Left colon (tissue), 2 donors: Measurements from ENCODE around the gene PELI3. TPM values are rescaled to one million over a fixed set of nuclear protein-coding genes. Genes with fewer than 3 reads are reported as not detected.
A peak's percentile ranks its signal among the peaks of the same experiment; 100 is the strongest.

Experiments used
- ATAC-seq: fragments of 200-7000 bp; cut with Tn5 transposase; one replicate; pipeline ENCODE4 v1.9.1; 2020; ENCODE audit warnings: mild to moderate bottlenecking, moderate library complexity
- DNase-seq, 2 donors: peaks; one replicate each; pipeline ENCODE4 v3.0.0-alpha.2; 2020
- intact Hi-C, 2 donors: fragments of 100-400 bp; cut with DNase I in 1 of 2; cut with micrococcal nuclease in 1 of 2; formaldehyde crosslinking; loops; one replicate each; pipeline versions ENCODE4 v1.11.2 to v1.14.0; 2022; cut with DNase I, micrococcal nuclease
- total RNA-seq, 2 donors: library from RNA; stranded (reverse); fragmentation: NEBNext Ultra II Directional; extraction: Animal tissue kit (Norgen Biotek cat#: 25700); gene quantifications; one replicate each; pipeline ENCODE4 v1.2.1, GENCODE V29; 2021
- donor health status: DM: no; HTN: no; CAD: no.
- donor health status: DM: yes; HTN: yes; CAD: no.

PELI3 gene
- total RNA-seq, 2 donors from 2014 or later: 4.7 to 5.2 TPM

- ATAC-seq (no peak), DNase-seq (no peak)
- intact Hi-C loops: no loop called here
Measured at GRCh38 chr11:66491315-66491935, 24.7 kb downstream of the PELI3 start.

DNA sequence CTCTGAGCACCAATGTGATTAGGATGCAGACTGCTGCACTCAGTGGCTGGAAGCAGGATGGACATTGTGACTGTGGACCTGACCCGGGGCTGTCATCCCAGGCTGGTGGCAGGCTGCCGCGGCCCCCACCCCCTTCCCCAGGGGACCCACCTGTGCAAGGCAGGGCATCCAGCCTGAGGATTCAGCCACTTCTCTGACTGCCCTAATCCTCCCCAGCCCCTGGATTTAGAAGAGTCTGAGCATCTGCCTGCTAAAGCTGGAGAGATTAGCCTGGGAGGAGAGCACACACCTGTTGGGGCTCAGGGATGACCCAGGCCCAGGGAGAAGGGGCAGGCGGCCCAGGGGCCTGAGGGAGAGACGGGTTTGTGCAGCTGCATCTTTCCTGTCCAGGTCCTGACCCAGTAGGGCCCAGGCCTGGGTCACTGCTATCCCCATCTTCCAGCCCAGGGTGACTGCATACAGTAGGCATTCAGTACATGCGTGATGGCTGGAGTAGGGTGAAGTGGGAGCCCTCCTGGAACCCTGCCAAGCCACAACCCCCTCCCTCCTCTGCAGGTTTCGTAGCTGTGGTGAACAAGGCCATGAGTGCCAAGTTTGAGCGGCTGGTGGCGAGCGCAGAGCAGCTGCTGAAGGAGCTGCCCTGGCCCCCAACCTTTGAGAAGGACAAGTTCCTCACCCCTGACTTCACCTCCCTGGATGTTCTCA, 25.6 kb downstream of the PELI3 start:
- intact Hi-C loops: no loop called here
- DNase-seq (no peak), ATAC-seq (no peak)

DNA sequence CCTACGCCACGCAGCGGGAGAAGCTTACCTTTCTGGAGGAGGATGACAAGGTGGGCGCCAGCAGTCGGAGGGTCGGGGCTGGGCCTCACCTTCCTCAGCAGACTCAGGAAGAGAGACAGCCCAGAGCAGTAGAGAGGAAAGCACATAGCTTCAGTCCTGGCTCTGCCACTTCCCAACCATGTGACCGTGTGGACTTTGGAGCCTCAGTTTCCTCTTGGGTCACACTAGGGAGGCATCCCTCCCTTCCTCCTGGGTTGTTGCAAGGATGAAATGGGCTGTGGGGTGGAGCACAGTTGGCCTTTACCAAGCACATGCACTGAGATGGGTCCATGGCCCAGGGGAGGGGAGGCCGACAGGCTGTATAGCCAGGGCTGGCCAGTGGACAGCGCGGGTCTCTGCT, 26.4 kb downstream of the PELI3 start:
- ATAC-seq (peak; percentile 77), DNase-seq (no peak)
- intact Hi-C loops: no loop called here

GRCh38 chr11:66494458-66494857, 27.8 kb downstream of the PELI3 start:
- DNase-seq: no peak

GRCh38 chr11:66494935-66495334, 28.2 kb downstream of the PELI3 start:
- ATAC-seq: no peak
- intact Hi-C loops: no loop called here
- no peak for DNase-seq

More at GRCh38 chr11:66494458-66494857, 27.8 kb downstream of the PELI3 start:
- intact Hi-C loops: no loop called here
- no peak for ATAC-seq

DNA sequence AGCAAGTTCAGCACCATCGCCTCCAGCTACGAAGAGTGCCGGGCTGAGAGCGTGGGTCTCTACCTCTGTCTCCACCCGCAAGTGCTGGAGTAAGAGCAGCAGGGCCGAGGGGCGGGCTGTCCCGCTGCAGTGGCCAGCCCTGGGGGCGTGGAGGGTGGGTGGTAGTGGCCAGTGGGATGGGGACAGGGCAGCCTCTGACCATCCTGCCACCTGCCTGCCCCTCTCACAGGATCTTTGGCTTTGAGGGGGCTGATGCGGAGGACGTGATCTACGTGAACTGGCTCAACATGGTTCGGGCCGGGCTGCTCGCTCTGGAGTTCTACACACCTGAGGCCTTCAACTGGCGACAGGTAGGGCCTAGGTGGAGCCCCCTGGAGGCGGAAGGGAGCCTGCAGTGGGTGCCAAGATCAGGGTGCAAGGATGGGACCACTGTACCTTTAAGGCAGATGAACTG, 28.7 kb downstream of the PELI3 start:
- DNase-seq (no peak), ATAC-seq (no peak)
- intact Hi-C loops: no loop called here

DNA sequence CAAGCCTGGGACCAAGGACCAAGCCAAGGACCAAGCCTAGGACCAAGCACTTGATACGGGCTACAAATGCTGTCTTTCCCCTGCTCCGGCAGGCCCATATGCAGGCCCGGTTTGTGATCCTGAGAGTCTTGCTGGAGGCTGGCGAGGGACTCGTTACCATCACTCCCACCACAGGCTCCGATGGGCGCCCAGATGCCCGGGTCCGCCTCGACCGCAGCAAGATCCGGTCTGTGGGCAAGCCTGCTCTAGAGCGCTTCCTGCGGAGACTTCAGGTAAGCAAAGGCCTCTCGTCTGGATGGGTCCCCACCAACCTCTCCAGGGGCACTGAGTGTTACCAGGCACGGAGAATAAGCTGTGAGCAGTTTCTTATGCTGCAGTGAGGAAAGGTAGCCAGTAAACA, 30.5 kb downstream of the PELI3 start:
- no peak for ATAC-seq
- intact Hi-C loops: no loop called here
- no peak for DNase-seq

DNA sequence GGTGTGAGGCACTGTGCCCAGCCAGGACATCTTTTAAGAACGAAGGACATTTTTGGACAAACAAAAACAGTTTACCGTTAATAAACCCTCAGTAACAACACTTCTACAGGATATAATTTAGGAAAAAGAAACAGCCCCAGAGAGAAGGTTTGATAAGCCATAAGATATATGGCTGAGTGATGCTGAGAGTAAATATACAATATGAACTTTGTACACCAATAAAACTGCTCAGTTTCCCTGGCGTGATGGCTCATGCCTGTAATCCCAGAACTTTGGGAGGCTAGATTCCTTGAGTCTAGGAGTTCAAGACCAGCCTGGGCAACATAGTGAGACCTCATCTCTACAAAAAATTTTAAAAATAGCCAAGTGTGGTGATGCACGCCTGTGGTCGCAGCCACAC, 31.8 kb downstream of the PELI3 start:
- DNase-seq (no peak), ATAC-seq (peak; percentile 94)
- intact Hi-C loops: no loop called here

DNA sequence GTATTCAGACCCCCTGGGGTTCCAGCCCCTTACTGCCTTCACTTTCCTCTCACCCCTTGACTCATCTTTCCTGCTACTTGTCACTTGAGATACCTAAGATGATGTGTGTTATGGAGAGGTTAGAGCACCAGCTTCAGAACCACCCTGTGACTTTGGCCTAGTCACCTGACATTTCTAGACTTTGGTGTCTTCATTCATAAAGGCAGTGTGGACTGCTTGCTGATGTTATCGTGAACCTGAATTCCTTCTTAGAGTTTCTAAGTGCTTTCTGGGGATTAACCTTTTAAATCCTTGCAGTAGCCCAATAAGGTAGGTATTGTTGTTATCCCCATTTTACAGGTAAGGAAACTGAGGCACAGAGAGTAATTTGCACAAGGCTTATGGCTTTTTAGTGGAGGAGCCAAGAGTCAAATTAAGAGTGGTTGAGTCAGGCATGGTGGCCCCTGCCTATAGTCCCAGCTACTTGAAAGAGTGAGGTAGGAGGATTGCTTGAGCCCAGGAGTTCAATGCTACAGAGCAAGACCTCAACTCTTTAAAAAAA, 38.6 kb downstream of the PELI3 start:
- ATAC-seq (no peak), DNase-seq (no peak)

GRCh38 chr11:66509131-66509561, 42.4 kb downstream of the PELI3 start:
- intact Hi-C loops: no loop called here
- no peak for ATAC-seq
- DNase-seq: no peak

More for the DNA sequence above, 38.6 kb downstream of the PELI3 start:
- intact Hi-C loops: no loop called here

GRCh38 chr11:66510271-66510989, 43.7 kb downstream of the PELI3 start, which contains the start of gene BBS1:
Gene BBS1, plus strand, starts transcription at chr11:66510635. Its CDS starts 25 bp downstream, at chr11:66510660.
- intact Hi-C loops: no loop called here
- ATAC-seq (peak; percentile 100), DNase-seq (peak; percentile 79 to 94)

DNA sequence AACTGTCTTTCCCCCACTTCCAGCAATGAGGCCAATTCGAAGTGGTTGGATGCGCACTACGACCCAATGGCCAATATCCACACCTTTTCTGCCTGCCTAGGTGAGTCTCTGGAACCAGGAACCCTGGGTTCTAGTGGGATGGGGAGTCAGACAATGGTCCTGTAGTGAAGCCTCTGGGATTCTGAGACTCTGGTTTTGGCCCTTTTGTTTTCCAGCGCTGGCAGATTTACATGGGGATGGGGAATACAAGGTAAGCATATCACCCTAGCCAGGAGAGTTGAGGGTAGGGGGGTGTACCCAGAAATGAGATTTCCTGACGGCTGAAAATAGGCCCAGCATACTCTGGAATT, 44.3 kb downstream of the PELI3 start:
- intact Hi-C loops: no loop called here
- peak; percentile 44 for ATAC-seq
- no peak for DNase-seq

GRCh38 chr11:66523611-66524010, 56.9 kb downstream of the PELI3 start:
- no peak for DNase-seq
- intact Hi-C loops: no loop called here
- no peak for ATAC-seq

DNA sequence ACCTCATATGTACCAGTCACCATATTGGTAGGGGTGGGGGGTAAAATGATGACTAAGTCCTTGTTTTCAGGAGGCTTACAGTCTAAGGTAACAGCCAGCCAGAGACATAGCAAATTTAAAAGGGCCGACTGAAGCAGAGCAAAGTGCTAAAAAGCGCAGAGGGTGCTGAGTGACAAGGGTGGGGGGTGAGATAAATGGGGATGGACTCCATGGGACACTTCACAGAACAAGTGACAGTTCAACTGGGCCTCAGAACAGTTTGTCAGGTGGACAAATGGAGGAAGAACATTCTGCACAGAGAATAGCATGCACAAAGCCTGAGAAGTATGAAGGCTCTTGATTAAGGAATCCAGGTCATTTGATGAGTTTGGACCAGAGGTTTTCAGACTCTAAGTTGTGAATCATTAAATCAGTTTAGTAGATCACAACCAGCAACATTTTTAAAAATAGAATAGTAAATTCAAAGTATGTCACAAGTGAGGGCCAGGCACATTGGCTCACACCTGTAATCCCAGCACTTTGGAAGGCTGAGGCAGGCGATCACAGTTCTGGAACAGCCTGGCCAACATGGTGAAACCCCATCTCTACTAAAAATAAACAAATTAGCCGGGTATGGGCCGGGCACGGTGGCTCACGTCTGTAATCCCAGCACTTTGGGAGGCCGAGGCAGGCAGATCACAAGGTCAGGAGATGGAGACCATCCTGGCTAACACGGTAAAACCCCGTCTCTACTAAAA, 57.8 kb downstream of the PELI3 start:
- no peak for DNase-seq
- ATAC-seq: no peak
- intact Hi-C loops: no loop called here

Other genes with a start within 250 kb of the PELI3 start
- 10 to 100 TPM; 17.3 to 23.4 TPM for gene KLC2, start 209.2 kb upstream of the PELI3 start, total RNA-seq
- 100 to 1,000 TPM; 208 to 210 TPM for gene RAB1B, start 198.3 kb upstream of the PELI3 start, total RNA-seq
- 1 to 10 TPM; 1.1 to 1.2 TPM for gene CNIH2, start 188.7 kb upstream of the PELI3 start, total RNA-seq
- 100 to 1,000 TPM in 1 of 2 donors, 10 to 100 TPM in 1; 87.8 to 101 TPM for gene YIF1A, start 177.8 kb upstream of the PELI3 start, total RNA-seq
- under 1 TPM; 0.14 to 0.18 TPM for gene TMEM151A, start 175.0 kb upstream of the PELI3 start, total RNA-seq
- gene CD248, start 149.9 kb upstream of the PELI3 start, total RNA-seq: 10 to 100 TPM in 1 of 2 donors, 1 to 10 TPM in 1; 4.5 to 13.7 TPM
- gene RIN1, start 130.5 kb upstream of the PELI3 start, total RNA-seq: 10 to 100 TPM; 10.3 to 10.6 TPM
- gene BRMS1, start 121.8 kb upstream of the PELI3 start, total RNA-seq: 10 to 100 TPM; 42.5 to 46.3 TPM
- gene B4GAT1, start 119.3 kb upstream of the PELI3 start, total RNA-seq: 10 to 100 TPM; 13.1 to 17.1 TPM
- 10 to 100 TPM; 16.3 to 31.1 TPM for gene SLC29A2, start 95.1 kb upstream of the PELI3 start, total RNA-seq
- gene NPAS4, start 45.9 kb upstream of the PELI3 start, total RNA-seq: under 1 TPM in 1 of 2 donors, not detected in 1; 0.39 TPM
- 10 to 100 TPM; 46.9 to 59.4 TPM for gene MRPL11, start 28.1 kb upstream of the PELI3 start, total RNA-seq
- 10 to 100 TPM; 75.0 to 91.4 TPM for gene DPP3, start 13.5 kb downstream of the PELI3 start, total RNA-seq
- gene BBS1, start 43.7 kb downstream of the PELI3 start, total RNA-seq: 10 to 100 TPM; 29.8 to 34.8 TPM
- gene ZDHHC24, start 79.1 kb downstream of the PELI3 start, total RNA-seq: 10 to 100 TPM in 1 of 2 donors, 1 to 10 TPM in 1; 9.9 to 11.7 TPM
- gene ACTN3, start 80.0 kb downstream of the PELI3 start, total RNA-seq: not detected
- gene CTSF, start 101.7 kb downstream of the PELI3 start, total RNA-seq: 10 to 100 TPM in 1 of 2 donors, 1 to 10 TPM in 1; 5.6 to 20.4 TPM
- gene CCDC87, start 126.2 kb downstream of the PELI3 start, total RNA-seq: under 1 TPM; 0.22 to 0.46 TPM
- gene CCS, start 126.3 kb downstream of the PELI3 start, total RNA-seq: 10 to 100 TPM; 38.5 to 38.6 TPM
- gene RBM14, start 149.7 kb downstream of the PELI3 start, total RNA-seq: 10 to 100 TPM; 45.3 to 48.9 TPM
- 10 to 100 TPM; 90.7 to 92.9 TPM for gene RBM4, start 171.8 kb downstream of the PELI3 start, total RNA-seq
- 10 to 100 TPM; 14.7 to 17.6 TPM for gene RBM4B, start 211.0 kb downstream of the PELI3 start, total RNA-seq